GDM1 (cell line): ENCODE measurements around the gene STEAP2.

ENCODE experiments used
- DNase-seq: peaks from one replicate; lab custom pipeline; 2025; lab: John Stamatoyannopoulos, UW

STEAP2 gene

GRCh38 chr7:90194911-90195809, 16.4 kb upstream of the STEAP2 start:
- DNase-seq = no peak

GRCh38 chr7:90201500-90202195, 9.9 kb upstream of the STEAP2 start:
- no peak for DNase-seq

- no peak for DNase-seq
These were observed 3.6 kb upstream of the STEAP2 start for GRCh38 chr7:90207956-90208355.

GRCh38 chr7:90209776-90210175, 1.8 kb upstream of the STEAP2 start:
- DNase-seq = no peak

- no peak for DNase-seq
These were observed 1.1 kb upstream of the STEAP2 start for GRCh38 chr7:90210475-90210874.

GRCh38 chr7:90210981-90211380, 559 bp upstream of the STEAP2 start:
- no peak for DNase-seq

- no peak for DNase-seq
These were observed 582 bp downstream of the STEAP2 start for GRCh38 chr7:90212149-90212495.

GRCh38 chr7:90213521-90213920, 2.0 kb downstream of the STEAP2 start:
- DNase-seq = no peak

- no peak for DNase-seq
These were observed 4.6 kb downstream of the STEAP2 start for GRCh38 chr7:90216080-90216674.

- DNase-seq = no peak
These were observed 5.2 kb downstream of the STEAP2 start for GRCh38 chr7:90216771-90217170.

GRCh38 chr7:90222390-90222789, 10.8 kb downstream of the STEAP2 start:
- no peak for DNase-seq

- no peak for DNase-seq
These were observed 11.5 kb downstream of the STEAP2 start for GRCh38 chr7:90222811-90223725.

- no peak for DNase-seq
These were observed 12.7 kb downstream of the STEAP2 start for GRCh38 chr7:90224195-90224594.

- DNase-seq = no peak
These were observed 13.6 kb downstream of the STEAP2 start for GRCh38 chr7:90225181-90225580.

GRCh38 chr7:90225601-90226000, 14.1 kb downstream of the STEAP2 start:
- no peak for DNase-seq

- DNase-seq = no peak
These were observed 15.7 kb downstream of the STEAP2 start for GRCh38 chr7:90227259-90227658.

GRCh38 chr7:90229682-90230081, 18.1 kb downstream of the STEAP2 start:
- DNase-seq = no peak

- DNase-seq = no peak
These were observed 19.3 kb downstream of the STEAP2 start for GRCh38 chr7:90230834-90231233.

- no peak for DNase-seq
These were observed 19.8 kb downstream of the STEAP2 start for GRCh38 chr7:90231304-90231703.

- no peak for DNase-seq
These were observed 20.9 kb downstream of the STEAP2 start for GRCh38 chr7:90232430-90232829.

- no peak for DNase-seq
These were observed 22.0 kb downstream of the STEAP2 start for GRCh38 chr7:90233569-90233968.

- DNase-seq = no peak
These were observed 25.3 kb downstream of the STEAP2 start for GRCh38 chr7:90236721-90237289.
